Measurements from ENCODE around the gene DGKE. TPM values are rescaled to one million over a fixed set of nuclear protein-coding genes. Genes with fewer than 3 reads are reported as not detected.

Gene DGKE
- polyA plus RNA-seq, 5 donors: 7.5 to 14.4 (median 12.1) TPM

- no peak for DNase-seq
Observed at GRCh38 chr17:56842577-56842976, 8.6 kb downstream of the DGKE start.

GRCh38 chr17:56845934-56846333 lies 12.0 kb downstream of the DGKE start:
- DNase-seq: no peak

- no peak for DNase-seq
Observed at GRCh38 chr17:56847106-56847505, 13.2 kb downstream of the DGKE start.

GRCh38 chr17:56849131-56849530 lies 15.2 kb downstream of the DGKE start:
- no peak for DNase-seq

GRCh38 chr17:56850591-56850990 lies 16.6 kb downstream of the DGKE start:
- no peak for DNase-seq

GRCh38 chr17:56851008-56851407 lies 17.1 kb downstream of the DGKE start:
- DNase-seq: no peak

- DNase-seq: no peak
Observed at GRCh38 chr17:56861899-56862298, 27.9 kb downstream of the DGKE start.

GRCh38 chr17:56863974-56864373 lies 30.0 kb downstream of the DGKE start:
- DNase-seq: no peak

- no peak for DNase-seq
Observed at GRCh38 chr17:56866076-56866475, 32.1 kb downstream of the DGKE start.

- DNase-seq: no peak
Observed at GRCh38 chr17:56866496-56866895, 32.5 kb downstream of the DGKE start.

GRCh38 chr17:56867948-56868376 lies 34.0 kb downstream of the DGKE start:
- DNase-seq: no peak

- DNase-seq: no peak
Observed at GRCh38 chr17:56868716-56869115, 34.8 kb downstream of the DGKE start.

GRCh38 chr17:56870081-56870651 lies 36.2 kb downstream of the DGKE start:
- no peak for DNase-seq

- DNase-seq: no peak
Observed at GRCh38 chr17:56876766-56877179, 42.8 kb downstream of the DGKE start.

- DNase-seq: no peak
Observed at GRCh38 chr17:56879280-56879679, 45.3 kb downstream of the DGKE start.

GRCh38 chr17:56880133-56880532 lies 46.2 kb downstream of the DGKE start:
- DNase-seq: no peak

GRCh38 chr17:56880571-56880970 lies 46.6 kb downstream of the DGKE start:
- no peak for DNase-seq

- no peak for DNase-seq
Observed at GRCh38 chr17:56881685-56882295, 47.8 kb downstream of the DGKE start.

GRCh38 chr17:56883616-56884015 lies 49.7 kb downstream of the DGKE start:
- no peak for DNase-seq

GRCh38 chr17:56884483-56885311 lies 50.7 kb downstream of the DGKE start:
- no peak for DNase-seq

GRCh38 chr17:56885312-56885657 lies 51.3 kb downstream of the DGKE start:
- DNase-seq: no peak

GRCh38 chr17:56886288-56886731 lies 52.4 kb downstream of the DGKE start:
- DNase-seq: no peak

- DNase-seq: no peak
Observed at GRCh38 chr17:56887105-56887504, 53.2 kb downstream of the DGKE start.

Measured in right lung (tissue), 5 donors.